Measurements from ENCODE around the gene MRPS23.

The MRPS23 gene

GRCh38 chr17:57873261-57874057, 23.6 kb upstream of the MRPS23 start:
- no peak for DNase-seq (ENCODE audit: extremely low read depth, low read depth)
- TF ChIP-seq CTCF (IDR thresholded peaks at IDR 0.05; ENCODE audit: low read depth, low read length, missing control alignments) = no peak
- no peak overlapping the region for H3K4me3 ChIP-seq (replicated peaks; ENCODE audit: low read depth, low read length)

GRCh38 chr17:57872536-57872935, 22.7 kb upstream of the MRPS23 start:
- DNase-seq (ENCODE audit: extremely low read depth, low read depth) = no peak
- TF ChIP-seq CTCF (IDR thresholded peaks at IDR 0.05; ENCODE audit: low read depth, low read length, missing control alignments) = no peak
- H3K4me3 ChIP-seq (replicated peaks; ENCODE audit: low read depth, low read length) = no peak overlapping the region

GRCh38 chr17:57871863-57872262, 22.0 kb upstream of the MRPS23 start:
- H3K4me3 ChIP-seq (replicated peaks; ENCODE audit: low read depth, low read length) = no peak overlapping the region
- TF ChIP-seq CTCF (IDR thresholded peaks at IDR 0.05; ENCODE audit: low read depth, low read length, missing control alignments) = no peak
- DNase-seq (ENCODE audit: extremely low read depth, low read depth) = no peak

- no peak overlapping the region for H3K4me3 ChIP-seq (replicated peaks; ENCODE audit: low read depth, low read length)
- DNase-seq (ENCODE audit: extremely low read depth, low read depth) = no peak
- TF ChIP-seq CTCF (IDR thresholded peaks at IDR 0.05; ENCODE audit: low read depth, low read length, missing control alignments) = no peak
Observed at GRCh38 chr17:57871155-57871554, 21.3 kb upstream of the MRPS23 start.

- H3K4me3 ChIP-seq (replicated peaks; ENCODE audit: low read depth, low read length) = no peak overlapping the region
- no peak for DNase-seq (ENCODE audit: extremely low read depth, low read depth)
- TF ChIP-seq CTCF (IDR thresholded peaks at IDR 0.05; ENCODE audit: low read depth, low read length, missing control alignments) = no peak
Observed at GRCh38 chr17:57870283-57870635, 20.4 kb upstream of the MRPS23 start.

- no peak for TF ChIP-seq CTCF (IDR thresholded peaks at IDR 0.05; ENCODE audit: low read depth, low read length, missing control alignments)
- H3K4me3 ChIP-seq (replicated peaks; ENCODE audit: low read depth, low read length) = no peak overlapping the region
- peak; percentile 85 for DNase-seq (ENCODE audit: extremely low read depth, low read depth)
Observed at GRCh38 chr17:57869617-57870282, 19.9 kb upstream of the MRPS23 start.

All from HFF-Myc (cell line).